ENCODE results near the gene POLR2J3.
"Not testable (repeated sequence)": the region's sequence is repeated elsewhere in the genome, so short reads cannot be mapped to it uniquely, and the experiment has no call there.

- not testable (repeated sequence) for TF ChIP-seq EZH2 (IDR thresholded peaks at IDR 0.05); JUND (IDR thresholded peaks at IDR 0.05); CTCF (IDR thresholded peaks at IDR 0.05 in 2 of 3, conservative IDR thresholded peaks at IDR 0.05 in 1 of 3; ENCODE audit: borderline replicate concordance in 1 of 3, insufficient read depth in 1 of 3, low read depth in 2 of 3, low read length in 2 of 3); ATF3 (IDR thresholded peaks at IDR 0.05); YY1 (IDR thresholded peaks at IDR 0.05; ENCODE audit: extremely low read depth, insufficient replicate concordance, low read depth, low read length); EZH2phosphoT487 (IDR thresholded peaks at IDR 0.05; ENCODE audit: borderline replicate concordance); POLR2AphosphoS5 (IDR thresholded peaks at IDR 0.05; ENCODE audit: low read depth, low read length); ZBTB33 (IDR thresholded peaks at IDR 0.05; ENCODE audit: extremely low read depth, insufficient replicate concordance, low read length); TCF7L2 (IDR thresholded peaks at IDR 0.05; ENCODE audit: borderline replicate concordance, extremely low read depth, insufficient read depth, insufficient read length); REST (IDR thresholded peaks at IDR 0.05; ENCODE audit: low read depth)
Measured at GRCh38 chr7:102545288-102545687, 27.1 kb downstream of the POLR2J3 start.
